Mesenchymal stem cell (in vitro differentiated cells and primary cell): Measurements from ENCODE around the gene MEF2B.
"Not testable (repeated sequence)": the region's sequence is repeated elsewhere in the genome, so short reads cannot be mapped to it uniquely, and the experiment has no call there.

Experiments
- DNase-seq: peaks from one replicate; pipeline ENCODE4 v3.0.0-alpha.2; 2013
- H2AFZ ChIP-seq: one replicate; pipeline ENCODE4 v1.6.1; 2013; ENCODE audit warnings: low read depth, mild to moderate bottlenecking, control low read depth, inconsistent platforms, low read length, moderate library complexity
- H2AK5ac ChIP-seq: 2 replicates; pipeline ENCODE4 v1.6.1; 2013; ENCODE audit warnings: low read length, moderate library complexity, mild to moderate bottlenecking, inconsistent platforms; ENCODE audit not compliant: severe bottlenecking
- H2BK120ac ChIP-seq: one replicate; pipeline ENCODE4 v1.6.1; 2013; ENCODE audit warnings: low read depth, mild to moderate bottlenecking, inconsistent platforms, low read length, moderate library complexity
- H2BK12ac ChIP-seq, 2 experiments: one replicate each; pipeline ENCODE4 v1.6.1; 2013; ENCODE audit warnings: inconsistent platforms in 2 of 2, low read length in 2 of 2, mild to moderate bottlenecking in 2 of 2, moderate library complexity in 2 of 2, control low read depth in 1 of 2
- H2BK15ac ChIP-seq: one replicate; pipeline ENCODE4 v1.6.1; 2013; ENCODE audit warnings: mild to moderate bottlenecking, low read depth, inconsistent platforms; ENCODE audit not compliant: poor library complexity, severe bottlenecking
- H2BK5ac ChIP-seq: 2 replicates; pipeline ENCODE4 v1.6.1; 2013; ENCODE audit warnings: low read depth, mild to moderate bottlenecking, low read length, control low read depth, inconsistent platforms; ENCODE audit not compliant: poor library complexity, severe bottlenecking
- H3K14ac ChIP-seq, 2 experiments: one replicate each; pipeline ENCODE4 v1.6.1; 2013; ENCODE audit warnings: inconsistent platforms in 2 of 2, low read length in 2 of 2, control low read depth in 1 of 2, mild to moderate bottlenecking in 1 of 2, moderate library complexity in 1 of 2
- H3K18ac ChIP-seq, 2 experiments: one replicate each; pipeline ENCODE4 v1.6.1; 2013; ENCODE audit warnings: inconsistent platforms in 2 of 2, low read length in 2 of 2, control low read depth in 1 of 2, low read depth in 1 of 2, mild to moderate bottlenecking in 1 of 2
- H3K23ac ChIP-seq, 2 experiments: one replicate each; pipeline ENCODE4 v1.6.1; 2013; ENCODE audit warnings: inconsistent platforms in 2 of 2, low read length in 2 of 2, mild to moderate bottlenecking in 2 of 2, moderate library complexity in 2 of 2, control low read depth in 1 of 2
- H3K27ac ChIP-seq: 2 replicates; pipeline ENCODE4 v1.5.1; 2013; ENCODE audit warnings: mild to moderate bottlenecking, moderate library complexity, low read length, control low read depth, inconsistent platforms; ENCODE audit not compliant: poor library complexity, severe bottlenecking
- H3K27me3 ChIP-seq, 2 experiments: 2 replicates each; pipeline versions ENCODE4 v1.6.1 to v1.7.0; 2013; ENCODE audit warnings: low read length in 2 of 2, mild to moderate bottlenecking in 2 of 2, moderate library complexity in 2 of 2, control low read depth in 1 of 2, inconsistent platforms in 1 of 2; ENCODE audit not compliant: control insufficient read depth in 1 of 2, insufficient read depth in 1 of 2
- H3K36me3 ChIP-seq, 2 experiments: 2 replicates each; pipeline versions ENCODE4 v1.6.1 to v1.7.0; 2013; ENCODE audit warnings: low read length in 2 of 2, control low read depth in 1 of 2, inconsistent platforms in 1 of 2, low read depth in 1 of 2, mild to moderate bottlenecking in 1 of 2; ENCODE audit not compliant: insufficient read depth in 2 of 2, control insufficient read depth in 1 of 2
- H3K4ac ChIP-seq, 2 experiments: one replicate each; pipeline ENCODE4 v1.6.1; 2013; ENCODE audit warnings: inconsistent platforms in 2 of 2, low read length in 2 of 2, mild to moderate bottlenecking in 2 of 2, moderate library complexity in 2 of 2, control low read depth in 1 of 2, low read depth in 1 of 2
- H3K4me1 ChIP-seq: 2 replicates; pipeline ENCODE4 v1.6.1; 2013; ENCODE audit warnings: low read depth, low read length, control low read depth; ENCODE audit not compliant: control insufficient read depth, insufficient read depth
- H3K4me2 ChIP-seq: 2 replicates; pipeline ENCODE4 v1.6.1; 2013; ENCODE audit warnings: low read length, mild to moderate bottlenecking, inconsistent platforms; ENCODE audit not compliant: poor library complexity, severe bottlenecking
- H3K4me3 ChIP-seq, 2 experiments: 2 replicates each; pipeline versions ENCODE4 v1.5.1 to v1.7.0; 2013; ENCODE audit warnings: low read length in 2 of 2, mild to moderate bottlenecking in 2 of 2, control low read depth in 1 of 2, low read depth in 1 of 2; ENCODE audit not compliant: insufficient read depth in 1 of 2
- H3K79me1 ChIP-seq: replicated peaks from 2 replicates; pipeline ENCODE4 v1.6.1; 2013; ENCODE audit warnings: mild to moderate bottlenecking, control low read depth, low read length, inconsistent platforms; ENCODE audit not compliant: poor library complexity, severe bottlenecking
- H3K9ac ChIP-seq: 2 replicates; pipeline ENCODE4 v1.7.0; 2013; ENCODE audit warnings: mild to moderate bottlenecking, low read length, moderate library complexity
- H3K9me3 ChIP-seq: 2 replicates; pipeline ENCODE4 v1.7.0; 2013; ENCODE audit warnings: mild to moderate bottlenecking, low read length; ENCODE audit not compliant: control insufficient read depth
- H4K8ac ChIP-seq: one replicate; pipeline ENCODE4 v1.6.1; 2013; ENCODE audit warnings: inconsistent platforms, mild to moderate bottlenecking, low read length, moderate library complexity
- H4K91ac ChIP-seq: one replicate; pipeline ENCODE4 v1.6.1; 2013; ENCODE audit warnings: mild to moderate bottlenecking, low read length, inconsistent platforms
- WGBS: methylation state at CpG from one replicate; pipeline ENCODE4 v1.1.7; 2013; ENCODE audit warnings: mixed read lengths; 5-methylcytosine and 5-hydroxymethylcytosine counted together

The MEF2B gene

DNA sequence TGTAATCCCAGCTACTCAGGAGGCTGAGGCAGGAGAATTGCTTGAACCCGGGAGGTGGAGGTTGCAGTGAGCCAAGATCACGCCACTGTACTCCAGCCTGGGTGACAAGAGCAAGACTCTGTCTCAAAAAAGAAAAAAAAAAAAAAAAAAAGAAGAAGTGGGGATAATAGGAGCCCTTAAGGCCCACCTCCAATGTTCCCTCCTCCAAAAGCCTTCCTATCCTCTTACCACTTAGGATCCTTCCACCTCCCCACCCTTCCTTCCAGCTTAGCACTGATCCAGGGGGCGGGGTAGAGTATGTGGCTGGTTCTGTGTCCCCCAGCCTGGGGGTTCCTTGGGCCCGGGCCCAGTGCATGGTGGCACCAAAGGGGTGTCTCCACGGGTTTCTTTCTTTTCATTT is 3.2 kb upstream of the MEF2B start:
- 91% methylated on average over 4 of the region's 5 CpGs for WGBS
- H3K4ac ChIP-seq, result not testable (repeated sequence)

GRCh38 chr19:19171821-19172532 is 1.9 kb upstream of the MEF2B start:
- no peak overlapping the region for H3K9ac ChIP-seq
- peak overlapping the region; percentile 89 for H4K8ac ChIP-seq
- peak overlapping the region in 1 of 2 experiments; percentile 66 for H3K14ac ChIP-seq
- peaks cover 16% of the 10 kb centered on the region for H3K4me1 ChIP-seq
- peak overlapping the region; percentile 13 to 84 for H3K4ac ChIP-seq
- DNase-seq, result peak; percentile 72
- H3K36me3 ChIP-seq, result peaks cover 5 to 10% of the 10 kb centered on the region in 2 experiments
- H2AK5ac ChIP-seq, result no peak overlapping the region
- no peaks in the 10 kb centered on the region for H3K79me1 ChIP-seq
- peak overlapping the region; percentile 78 for H4K91ac ChIP-seq
- H2AFZ ChIP-seq, result no peak overlapping the region
- H3K18ac ChIP-seq, result peak overlapping the region; percentile 58 to 80
- no peak overlapping the region for H3K4me3 ChIP-seq
- H2BK5ac ChIP-seq, result no peak overlapping the region
- peak overlapping the region; percentile 37 for H2BK15ac ChIP-seq
- H2BK12ac ChIP-seq, result peak overlapping the region; percentile 49 to 51
- peak overlapping the region; percentile 74 for H2BK120ac ChIP-seq
- H3K4me2 ChIP-seq, result no peak overlapping the region
- no peaks in the 10 kb centered on the region for H3K9me3 ChIP-seq
- H3K23ac ChIP-seq, result no peak overlapping the region
- peaks cover 11 to 15% of the 10 kb centered on the region in 2 experiments for H3K27me3 ChIP-seq
- H3K27ac ChIP-seq, result no peak overlapping the region
- 27% methylated on average over 6 of the region's 8 CpGs for WGBS

More for the DNA sequence above, 3.2 kb upstream of the MEF2B start:
- H3K27ac ChIP-seq, H2AK5ac ChIP-seq, DNase-seq, H3K4me3 ChIP-seq, H3K14ac ChIP-seq, H3K18ac ChIP-seq, H2BK5ac ChIP-seq, H3K23ac ChIP-seq, H3K79me1 ChIP-seq, H2BK120ac ChIP-seq, H3K4me2 ChIP-seq, H3K9ac ChIP-seq, H3K9me3 ChIP-seq, H2AFZ ChIP-seq, H2BK15ac ChIP-seq, H4K8ac ChIP-seq, H4K91ac ChIP-seq, H2BK12ac ChIP-seq: not testable (repeated sequence)
- peaks cover 11 to 15% of the 10 kb centered on the region in 2 experiments for H3K36me3 ChIP-seq
- H3K27me3 ChIP-seq, result peaks cover 11 to 15% of the 10 kb centered on the region in 2 experiments
- H3K4me1 ChIP-seq, result peaks cover 16% of the 10 kb centered on the region

- Histone ChIP-seq H2BK120ac (no peak overlapping the region), H3K9ac (no peak overlapping the region), H3K4me1 (peaks cover 16% of the 10 kb centered on the region), H3K14ac (peak overlapping the region in 1 of 2 experiments; percentile 66), H2AK5ac (no peak overlapping the region), H3K9me3 (no peaks in the 10 kb centered on the region), H3K27ac (no peak overlapping the region), H3K79me1 (no peaks in the 10 kb centered on the region), H2BK15ac (no peak overlapping the region), H2BK12ac (peak overlapping the region in 1 of 2 experiments; percentile 51), H2BK5ac (no peak overlapping the region), H4K91ac (peak overlapping the region; percentile 78), H3K18ac (peak overlapping the region in 1 of 2 experiments; percentile 61), H4K8ac (peak overlapping the region; percentile 5), H3K27me3 (peaks cover 11 to 15% of the 10 kb centered on the region in 2 experiments), H2AFZ (no peak overlapping the region), H3K4me3 (peak overlapping the region in 1 of 2 experiments; percentile 62), H3K4me2 (no peak overlapping the region), H3K23ac (no peak overlapping the region), H3K36me3 (peaks cover 0 to under 1% of the 10 kb centered on the region in 2 experiments), H3K4ac (peak overlapping the region in 1 of 2 experiments; percentile 13)
- 80% methylated on average over 6 of the region's 6 CpGs for WGBS
- no peak for DNase-seq
Measured at GRCh38 chr19:19170873-19171672, 1.0 kb upstream of the MEF2B start.
